ENCODE results near the gene ADPRS. TPM values are rescaled to one million over a fixed set of nuclear protein-coding genes. Genes with fewer than 3 reads are reported as not detected.

The ADPRS gene
- total RNA-seq, 1 experiment from 2014 or later, result 30.0 TPM

DNA sequence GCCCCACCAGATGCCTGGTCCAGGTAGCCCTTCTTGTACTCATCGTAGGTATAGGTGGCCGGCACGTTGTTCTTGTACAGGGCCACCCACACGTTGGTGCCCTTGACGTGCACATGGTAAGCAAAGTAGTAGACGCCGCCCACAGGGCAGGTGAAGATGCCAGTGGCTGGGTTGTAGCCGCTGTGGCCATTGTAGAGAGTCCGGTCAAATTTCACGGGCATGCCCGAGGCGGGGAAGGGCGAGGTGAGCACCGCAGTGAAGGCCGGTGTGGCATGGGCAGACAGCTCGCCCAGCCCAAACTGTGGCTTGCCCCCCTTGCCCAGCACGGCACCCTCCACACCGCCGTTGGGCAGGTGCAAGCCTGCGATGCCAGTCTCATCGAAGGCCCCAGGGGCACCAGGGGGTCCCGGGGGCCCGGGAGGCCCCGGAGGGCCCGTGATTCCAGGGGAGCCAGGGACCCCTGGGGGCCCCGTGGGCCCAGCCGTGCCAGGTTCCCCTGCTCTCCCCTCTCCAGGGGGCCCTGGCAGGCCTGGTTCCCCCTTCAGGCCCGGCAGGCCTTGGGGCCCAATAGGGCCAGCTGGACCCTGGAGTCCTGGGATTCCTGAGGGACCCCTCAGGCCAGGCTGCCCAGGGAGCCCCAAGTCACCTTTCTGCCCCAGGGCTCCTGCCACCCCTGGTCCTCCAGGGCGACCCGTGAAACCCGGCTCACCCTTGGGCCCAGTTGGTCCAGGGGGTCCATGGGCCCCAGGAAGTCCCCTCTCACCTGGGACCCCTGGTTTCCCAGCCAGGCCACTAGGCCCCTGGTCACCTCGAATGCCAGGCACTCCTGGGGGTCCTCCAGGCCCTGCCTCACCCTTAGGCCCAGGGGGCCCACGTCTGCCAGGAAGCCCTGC is 9.2 kb downstream of the ADPRS start:
- POLR2A ChIA-PET (ENCODE audit: unreplicated experiment), result interaction anchor here (0.6 kb wide), 1 partner anchor 240 kb away, joined by 4 read pairs; no protein-coding TSS in a partner anchor
- DNase-seq, result no peak
- no peaks in the 10 kb centered on the region for H3K9me2 ChIP-seq (ENCODE audit: insufficient read depth)
- H4K20me1 ChIP-seq (ENCODE audit: insufficient read depth), result peaks cover 7% of the 10 kb centered on the region
- no TSS peak for BruUV-seq (replicated peaks)
- peaks cover 4% of the 10 kb centered on the region; the same call in 1 of the 2 replicates for H3K4me1 ChIP-seq (replicated peaks; ENCODE audit: insufficient read depth)
- intact Hi-C loops (cut with micrococcal nuclease; ENCODE audit: unreplicated experiment), result loop anchor here (2.0 kb wide), 1 partner anchor 245 kb away; no protein-coding TSS in a partner anchor
- H2AFZ ChIP-seq, result no peak overlapping the region
- no peaks in the 10 kb centered on the region for H3K79me2 ChIP-seq (ENCODE audit: low read depth)
- no peak overlapping the region for H3K4me2 ChIP-seq
- H3F3A ChIP-seq (ENCODE audit: insufficient read depth, low read depth), result peaks cover 21% of the 10 kb centered on the region; the same call in 1 of the 2 replicates
- peaks cover 18% of the 10 kb centered on the region for H3K36me3 ChIP-seq (ENCODE audit: low read depth)
- TF ChIP-seq EZH2 (IDR thresholded peaks at IDR 0.05; ENCODE audit: low read depth), result no peak
- TF ChIP-seq, protein P1, sequence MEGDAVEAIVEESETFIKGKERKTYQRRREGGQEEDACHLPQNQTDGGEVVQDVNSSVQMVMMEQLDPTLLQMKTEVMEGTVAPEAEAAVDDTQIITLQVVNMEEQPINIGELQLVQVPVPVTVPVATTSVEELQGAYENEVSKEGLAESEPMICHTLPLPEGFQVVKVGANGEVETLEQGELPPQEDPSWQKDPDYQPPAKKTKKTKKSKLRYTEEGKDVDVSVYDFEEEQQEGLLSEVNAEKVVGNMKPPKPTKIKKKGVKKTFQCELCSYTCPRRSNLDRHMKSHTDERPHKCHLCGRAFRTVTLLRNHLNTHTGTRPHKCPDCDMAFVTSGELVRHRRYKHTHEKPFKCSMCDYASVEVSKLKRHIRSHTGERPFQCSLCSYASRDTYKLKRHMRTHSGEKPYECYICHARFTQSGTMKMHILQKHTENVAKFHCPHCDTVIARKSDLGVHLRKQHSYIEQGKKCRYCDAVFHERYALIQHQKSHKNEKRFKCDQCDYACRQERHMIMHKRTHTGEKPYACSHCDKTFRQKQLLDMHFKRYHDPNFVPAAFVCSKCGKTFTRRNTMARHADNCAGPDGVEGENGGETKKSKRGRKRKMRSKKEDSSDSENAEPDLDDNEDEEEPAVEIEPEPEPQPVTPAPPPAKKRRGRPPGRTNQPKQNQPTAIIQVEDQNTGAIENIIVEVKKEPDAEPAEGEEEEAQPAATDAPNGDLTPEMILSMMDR (conservative IDR thresholded peaks at IDR 0.05), result no peak
- CTCF ChIA-PET, result interaction anchor here (0.6 to 1.0 kb wide), 3 partner anchors 36 to 279 kb away, joined by 3 to 17 read pairs (median 4); no protein-coding TSS in a partner anchor
- no peaks in the 10 kb centered on the region for H3K27me3 ChIP-seq (ENCODE audit: insufficient read depth, low read depth)
- no peak overlapping the region for H3K27ac ChIP-seq
- no peaks in the 10 kb centered on the region for H3K9me3 ChIP-seq (ENCODE audit: insufficient read depth, low read depth)
- no peak overlapping the region for H3K4me3 ChIP-seq

DNA sequence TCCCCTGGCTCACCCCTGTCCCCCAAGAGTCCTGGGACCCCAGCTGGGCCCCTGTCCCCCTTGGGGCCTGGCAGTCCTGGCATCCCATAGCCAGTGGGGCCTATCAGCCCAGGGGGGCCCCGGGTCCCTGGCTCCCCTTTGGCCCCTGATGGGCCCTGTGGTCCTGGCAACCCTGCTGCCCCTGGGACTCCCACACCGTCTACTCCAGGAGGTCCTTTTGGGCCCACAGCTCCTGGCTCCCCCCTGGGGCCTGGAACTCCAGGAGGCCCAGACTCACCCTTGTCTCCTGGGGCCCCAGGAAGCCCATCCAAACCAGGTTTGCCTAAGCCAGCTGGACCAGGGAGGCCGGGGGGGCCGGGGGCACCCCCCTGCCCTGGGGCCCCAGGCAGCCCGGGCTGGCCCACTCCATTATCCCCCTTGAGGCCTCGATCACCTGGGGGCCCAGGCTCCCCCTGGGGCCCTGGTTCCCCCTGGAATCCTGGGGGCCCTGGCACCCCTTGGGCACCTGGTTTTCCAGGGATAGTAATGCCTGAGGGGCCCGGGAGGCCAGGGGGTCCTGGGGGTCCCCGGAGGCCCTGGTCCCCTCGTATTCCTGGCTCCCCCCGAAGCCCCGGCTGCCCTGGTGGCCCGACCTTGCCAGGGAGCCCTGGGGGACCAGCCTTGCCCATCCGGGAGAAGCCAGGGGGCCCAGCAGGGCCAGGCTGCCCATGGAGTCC is 10.1 kb downstream of the ADPRS start:
- Histone ChIP-seq H3K4me3 (no peak overlapping the region), H3K27me3 (ENCODE audit: insufficient read depth, low read depth) (no peaks in the 10 kb centered on the region), H2AFZ (no peak overlapping the region), H3K79me2 (ENCODE audit: low read depth) (no peaks in the 10 kb centered on the region), H3K4me1 (replicated peaks; ENCODE audit: insufficient read depth) (peaks cover 4% of the 10 kb centered on the region; the same call in 1 of the 2 replicates), H3K36me3 (ENCODE audit: low read depth) (peaks cover 10% of the 10 kb centered on the region; the same call in 1 of the 2 replicates), H3K9me2 (ENCODE audit: insufficient read depth) (no peaks in the 10 kb centered on the region), H3K27ac (no peak overlapping the region), H4K20me1 (ENCODE audit: insufficient read depth) (peaks cover 7% of the 10 kb centered on the region), H3K9me3 (ENCODE audit: insufficient read depth, low read depth) (no peaks in the 10 kb centered on the region), H3F3A (ENCODE audit: insufficient read depth, low read depth) (peaks cover 18% of the 10 kb centered on the region; the same call in 1 of the 2 replicates), H3K4me2 (no peak overlapping the region)
- POLR2A ChIA-PET (ENCODE audit: unreplicated experiment), result no interaction called here
- DNase-seq, result no peak
- CTCF ChIA-PET, result interaction anchor here (0.6 to 0.7 kb wide), 2 partner anchors 38 to 278 kb away, joined by 3 to 17 read pairs; no protein-coding TSS in a partner anchor
- intact Hi-C loops (cut with micrococcal nuclease; ENCODE audit: unreplicated experiment), result loop anchor here (1.0 to 2.0 kb wide), 3 partner anchors 186 to 321 kb away; no protein-coding TSS in a partner anchor
- TF ChIP-seq EZH2 (IDR thresholded peaks at IDR 0.05; ENCODE audit: low read depth), result no peak
- TF ChIP-seq, protein P1 (conservative IDR thresholded peaks at IDR 0.05), result no peak
- BruUV-seq (replicated peaks), result no TSS peak
